HEK293 (cell line): ENCODE data around the gene MXI1.

ENCODE experiments used
- SALL2 ChIP-seq: fragments of 450-650 bp; formaldehyde crosslinking; IDR thresholded peaks from 2 replicates; pipeline ENCODE4 v1.5.0; 2017; ENCODE audit warnings: missing biosample characterization, mild to moderate bottlenecking, missing genetic modification characterization, borderline replicate concordance
- ZBTB7A ChIP-seq: fragments of 450-650 bp; formaldehyde crosslinking; IDR thresholded peaks from 2 replicates; pipeline ENCODE4 v1.5.1; 2016; ENCODE audit warnings: low read depth, missing biosample characterization, missing genetic modification characterization
- ZNF24 ChIP-seq: fragments of 450-650 bp; formaldehyde crosslinking; IDR thresholded peaks from 2 replicates; pipeline ENCODE4 v1.5.1; 2016; ENCODE audit warnings: missing biosample characterization, missing genetic modification characterization

DNA sequence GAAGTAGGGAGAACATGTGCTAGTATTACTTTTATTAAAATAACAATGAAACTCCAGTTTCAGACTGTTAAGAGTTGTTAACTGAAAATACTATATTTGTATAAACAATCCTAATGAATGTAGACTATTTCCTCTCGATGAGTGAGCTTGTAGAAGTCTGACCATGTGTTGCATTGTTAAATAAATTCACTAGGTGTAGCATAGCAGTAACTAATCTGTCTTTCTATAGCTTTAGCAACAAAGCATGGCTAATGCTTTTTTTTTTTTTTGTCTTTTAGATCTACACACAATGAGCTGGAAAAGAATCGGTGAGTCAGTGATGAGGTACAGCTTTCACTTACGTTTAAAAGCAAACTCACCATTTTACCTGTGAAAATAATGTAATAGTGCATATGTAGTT lies 37.1 kb downstream of the MXI1 start:
- TF ChIP-seq ZNF24 (tag by site-specific recombination) (no peak), ZBTB7A (no peak), SALL2 (tag by site-specific recombination) (no peak)
